Panc1 (cell line): ENCODE measurements around the gene OTOGL.

Experiments used
- POLR2AphosphoS5 ChIP-seq: IDR thresholded peaks from 2 replicates; pipeline ENCODE4 v1.6.1; 2012; ENCODE audit warnings: mild to moderate bottlenecking, low read depth, low read length, moderate library complexity
- SIN3A ChIP-seq: IDR thresholded peaks from 2 replicates; pipeline ENCODE4 v1.6.1; 2012; ENCODE audit warnings: low read depth, mild to moderate bottlenecking, low read length, moderate library complexity, borderline replicate concordance; ENCODE audit not compliant: insufficient read depth
- TCF7L2 ChIP-seq: IDR thresholded peaks from 2 replicates; pipeline ENCODE4 v1.6.1; 2011; ENCODE audit warnings: mild to moderate bottlenecking, low read depth, low read length, inconsistent platforms
- TF ChIP-seq, protein P1 (sequence below): fragments of 450-650 bp; IDR thresholded peaks from 2 replicates; pipeline ENCODE4 v1.5.1; 2017; ENCODE audit warnings: mild to moderate bottlenecking
- TF ChIP-seq, protein P2 (sequence below), 2 experiments: IDR thresholded peaks; 2 replicates each; pipeline ENCODE4 v1.6.1; 2011 to 2012; ENCODE audit warnings: low read depth in 2 of 2, control low read depth in 1 of 2, low read length in 1 of 2, mild to moderate bottlenecking in 1 of 2, moderate library complexity in 1 of 2; ENCODE audit not compliant: insufficient read depth in 1 of 2

DNA sequence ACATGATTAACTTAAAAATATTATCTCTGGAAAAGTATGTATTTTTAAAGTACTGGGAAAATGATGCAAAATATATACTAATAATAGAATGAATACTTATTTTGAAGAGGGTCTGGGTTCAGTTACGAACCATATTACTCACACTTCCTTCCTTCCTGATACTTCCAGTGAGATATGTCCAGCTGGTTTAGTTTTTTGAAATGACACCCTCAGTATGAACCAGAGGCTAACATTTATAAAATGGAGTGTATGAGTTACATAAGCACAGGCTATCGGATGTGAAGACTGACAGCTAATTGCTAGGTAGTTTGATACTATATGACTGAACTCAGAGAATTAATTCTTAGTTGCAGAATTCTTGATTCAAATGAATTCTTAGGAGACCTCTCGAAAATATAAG, 122.9 kb downstream of the OTOGL start:
- TF ChIP-seq, protein P1, sequence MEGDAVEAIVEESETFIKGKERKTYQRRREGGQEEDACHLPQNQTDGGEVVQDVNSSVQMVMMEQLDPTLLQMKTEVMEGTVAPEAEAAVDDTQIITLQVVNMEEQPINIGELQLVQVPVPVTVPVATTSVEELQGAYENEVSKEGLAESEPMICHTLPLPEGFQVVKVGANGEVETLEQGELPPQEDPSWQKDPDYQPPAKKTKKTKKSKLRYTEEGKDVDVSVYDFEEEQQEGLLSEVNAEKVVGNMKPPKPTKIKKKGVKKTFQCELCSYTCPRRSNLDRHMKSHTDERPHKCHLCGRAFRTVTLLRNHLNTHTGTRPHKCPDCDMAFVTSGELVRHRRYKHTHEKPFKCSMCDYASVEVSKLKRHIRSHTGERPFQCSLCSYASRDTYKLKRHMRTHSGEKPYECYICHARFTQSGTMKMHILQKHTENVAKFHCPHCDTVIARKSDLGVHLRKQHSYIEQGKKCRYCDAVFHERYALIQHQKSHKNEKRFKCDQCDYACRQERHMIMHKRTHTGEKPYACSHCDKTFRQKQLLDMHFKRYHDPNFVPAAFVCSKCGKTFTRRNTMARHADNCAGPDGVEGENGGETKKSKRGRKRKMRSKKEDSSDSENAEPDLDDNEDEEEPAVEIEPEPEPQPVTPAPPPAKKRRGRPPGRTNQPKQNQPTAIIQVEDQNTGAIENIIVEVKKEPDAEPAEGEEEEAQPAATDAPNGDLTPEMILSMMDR: no peak
- no peak for TF ChIP-seq POLR2AphosphoS5
- TF ChIP-seq, protein P2, sequence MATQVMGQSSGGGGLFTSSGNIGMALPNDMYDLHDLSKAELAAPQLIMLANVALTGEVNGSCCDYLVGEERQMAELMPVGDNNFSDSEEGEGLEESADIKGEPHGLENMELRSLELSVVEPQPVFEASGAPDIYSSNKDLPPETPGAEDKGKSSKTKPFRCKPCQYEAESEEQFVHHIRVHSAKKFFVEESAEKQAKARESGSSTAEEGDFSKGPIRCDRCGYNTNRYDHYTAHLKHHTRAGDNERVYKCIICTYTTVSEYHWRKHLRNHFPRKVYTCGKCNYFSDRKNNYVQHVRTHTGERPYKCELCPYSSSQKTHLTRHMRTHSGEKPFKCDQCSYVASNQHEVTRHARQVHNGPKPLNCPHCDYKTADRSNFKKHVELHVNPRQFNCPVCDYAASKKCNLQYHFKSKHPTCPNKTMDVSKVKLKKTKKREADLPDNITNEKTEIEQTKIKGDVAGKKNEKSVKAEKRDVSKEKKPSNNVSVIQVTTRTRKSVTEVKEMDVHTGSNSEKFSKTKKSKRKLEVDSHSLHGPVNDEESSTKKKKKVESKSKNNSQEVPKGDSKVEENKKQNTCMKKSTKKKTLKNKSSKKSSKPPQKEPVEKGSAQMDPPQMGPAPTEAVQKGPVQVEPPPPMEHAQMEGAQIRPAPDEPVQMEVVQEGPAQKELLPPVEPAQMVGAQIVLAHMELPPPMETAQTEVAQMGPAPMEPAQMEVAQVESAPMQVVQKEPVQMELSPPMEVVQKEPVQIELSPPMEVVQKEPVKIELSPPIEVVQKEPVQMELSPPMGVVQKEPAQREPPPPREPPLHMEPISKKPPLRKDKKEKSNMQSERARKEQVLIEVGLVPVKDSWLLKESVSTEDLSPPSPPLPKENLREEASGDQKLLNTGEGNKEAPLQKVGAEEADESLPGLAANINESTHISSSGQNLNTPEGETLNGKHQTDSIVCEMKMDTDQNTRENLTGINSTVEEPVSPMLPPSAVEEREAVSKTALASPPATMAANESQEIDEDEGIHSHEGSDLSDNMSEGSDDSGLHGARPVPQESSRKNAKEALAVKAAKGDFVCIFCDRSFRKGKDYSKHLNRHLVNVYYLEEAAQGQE (IDR thresholded peaks at IDR 0.05; ENCODE audit: insufficient read depth in 1 of 2, low read depth in 2 of 2, low read length in 1 of 2): no peak
- TF ChIP-seq SIN3A: no peak
- TF ChIP-seq TCF7L2: no peak
